Measurements from ENCODE around the gene B9D1.
A peak's percentile ranks its signal among the peaks of the same experiment; 100 is the strongest.

The B9D1 gene, protein sequence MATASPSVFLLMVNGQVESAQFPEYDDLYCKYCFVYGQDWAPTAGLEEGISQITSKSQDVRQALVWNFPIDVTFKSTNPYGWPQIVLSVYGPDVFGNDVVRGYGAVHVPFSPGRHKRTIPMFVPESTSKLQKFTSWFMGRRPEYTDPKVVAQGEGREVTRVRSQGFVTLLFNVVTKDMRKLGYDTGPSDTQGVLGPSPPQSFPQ

DNA sequence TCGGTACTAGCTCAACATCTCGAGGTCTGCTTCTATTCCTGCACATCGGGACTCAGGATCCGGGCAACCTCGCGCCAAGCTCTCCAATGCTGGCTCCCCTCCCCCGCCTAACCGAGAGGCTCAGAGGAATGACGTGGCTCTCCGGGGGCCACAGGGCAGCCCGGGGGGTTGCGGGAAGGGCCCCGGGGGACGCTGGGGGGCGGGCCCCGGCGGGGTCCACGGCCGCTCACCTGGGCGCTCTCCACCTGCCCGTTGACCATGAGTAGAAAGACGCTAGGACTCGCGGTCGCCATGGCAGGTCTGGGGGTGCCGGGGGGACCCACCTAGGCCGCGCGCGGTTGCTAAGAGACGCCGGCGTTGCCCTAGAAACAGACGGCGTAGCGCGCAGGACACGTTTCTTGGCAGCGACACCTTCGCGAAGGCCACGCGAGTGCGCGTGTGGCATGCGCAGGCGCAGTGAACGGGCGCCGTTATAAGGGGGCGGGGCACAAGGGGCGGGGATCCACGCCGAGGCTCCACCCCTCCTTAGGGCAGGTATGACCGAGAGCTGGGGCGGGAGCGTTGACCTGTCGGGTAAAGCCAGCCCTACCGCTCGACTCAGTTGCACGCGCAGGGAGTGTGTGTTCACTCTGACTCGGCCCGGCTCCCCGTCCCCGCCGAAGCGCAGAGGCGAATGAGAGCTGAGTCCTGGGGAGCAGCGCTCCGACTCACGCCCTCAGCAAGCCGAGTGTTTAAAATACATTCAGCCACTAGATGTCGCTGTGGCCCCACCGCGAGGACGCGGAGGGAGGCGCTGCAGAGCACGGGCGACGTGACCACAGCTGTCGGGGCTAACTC, at the start of gene B9D1:
B9D1 (minus strand) TSS at position 447 of the 837 bp plus-strand sequence; CDS start at position 293, 154 bp downstream.
- Histone ChIP-seq H3K4me3 (ENCODE audit: low read depth, low read length) (peak within 1 kb of the TSS; percentile 85), H2AFZ (ENCODE audit: low read length, unreplicated experiment) (peak within 1 kb of the TSS; percentile 91), H3K4me1 (ENCODE audit: control insufficient read depth, insufficient read depth, low read length, unreplicated experiment) (peaks cover 19% of the 10 kb centered on the region), H3K36me3 (ENCODE audit: insufficient read depth, low read length) (no peaks in the 10 kb centered on the region), H3K27me3 (ENCODE audit: insufficient read depth, low read length) (no peaks in the 10 kb centered on the region), H3K27ac (ENCODE audit: low read depth, low read length) (peak within 1 kb of the TSS; percentile 83), H3K79me2 (ENCODE audit: control insufficient read depth, insufficient read depth, low read length, unreplicated experiment) (no peaks in the 10 kb centered on the region)

DNA sequence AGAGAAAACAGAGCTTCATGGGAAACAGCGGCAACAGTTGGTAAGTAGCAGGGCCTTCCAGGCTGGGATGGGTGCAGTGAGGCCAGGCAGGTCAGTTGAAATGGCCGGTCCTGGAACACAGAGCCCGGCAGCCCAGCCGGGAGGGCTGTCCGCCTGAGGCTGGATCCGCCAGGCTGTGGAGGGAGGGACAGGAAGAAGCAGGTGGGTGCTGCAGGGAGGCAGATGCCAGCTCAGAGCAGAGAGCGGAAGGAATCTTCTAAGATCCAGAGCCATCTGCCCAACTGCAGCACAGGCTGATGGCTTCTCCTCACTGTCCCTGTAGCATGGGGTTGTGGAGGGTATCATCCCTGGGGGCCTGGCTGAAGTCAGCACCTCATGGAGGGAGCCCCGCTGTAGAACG, 49.1 kb upstream of the B9D1 start:
- no peaks in the 10 kb centered on the region for H3K79me2 ChIP-seq (ENCODE audit: control insufficient read depth, insufficient read depth, low read length, unreplicated experiment)
- no peak overlapping the region for H3K4me3 ChIP-seq (ENCODE audit: low read depth, low read length)
- no peak overlapping the region for H3K27ac ChIP-seq (ENCODE audit: low read depth, low read length)
- no peaks in the 10 kb centered on the region for H3K36me3 ChIP-seq (ENCODE audit: insufficient read depth, low read length)
- H3K27me3 ChIP-seq (ENCODE audit: insufficient read depth, low read length): no peaks in the 10 kb centered on the region
- peaks cover 13% of the 10 kb centered on the region for H3K4me1 ChIP-seq (ENCODE audit: control insufficient read depth, insufficient read depth, low read length, unreplicated experiment)
- no peak overlapping the region for H2AFZ ChIP-seq (ENCODE audit: low read length, unreplicated experiment)

DNA sequence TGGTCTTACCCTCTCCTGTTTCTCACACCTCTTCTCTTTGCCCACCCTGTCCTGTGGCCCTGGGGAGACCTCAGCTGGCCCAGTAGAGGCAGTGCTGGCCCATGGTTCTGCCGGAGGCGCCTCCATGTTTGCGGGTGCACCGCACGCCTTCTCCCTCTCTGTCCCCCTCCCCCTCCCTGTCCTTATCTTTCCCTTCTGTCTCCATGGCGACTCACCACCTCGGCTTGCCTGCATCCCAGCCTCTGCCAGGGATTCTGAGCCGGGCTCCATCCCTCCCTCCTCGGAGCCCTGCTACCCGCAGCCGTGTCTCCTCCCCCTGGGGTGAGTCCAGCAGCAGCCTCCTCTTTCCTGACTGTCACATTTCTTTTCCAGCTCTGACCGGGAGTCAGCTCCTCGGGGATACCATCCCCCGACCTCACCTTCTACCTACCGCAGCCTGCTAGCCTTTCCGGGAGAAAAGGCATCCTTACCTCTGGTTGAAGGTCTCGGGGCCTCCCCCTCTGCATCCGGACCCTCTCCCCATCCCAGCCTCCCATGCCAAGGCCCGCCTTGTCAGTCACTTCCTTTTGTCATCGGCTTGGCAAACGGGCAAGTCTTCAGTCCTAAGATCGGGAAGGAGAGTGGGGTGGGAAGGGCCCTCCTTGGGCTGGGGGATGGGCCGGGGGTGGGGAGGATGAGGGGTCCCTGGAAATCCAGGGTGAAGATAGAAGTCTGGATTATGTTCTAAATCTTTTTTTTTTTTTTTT, 48.5 kb upstream of the B9D1 start, which contains the start of gene RNF112:
RNF112 (plus strand) TSS at position 358 of the 746 bp plus-strand sequence; CDS start at position 535, 177 bp downstream.
- Histone ChIP-seq H3K79me2 (ENCODE audit: control insufficient read depth, insufficient read depth, low read length, unreplicated experiment) (no peaks in the 10 kb centered on the region), H3K4me3 (ENCODE audit: low read depth, low read length) (peak within 1 kb of the TSS; percentile 10), H3K27me3 (ENCODE audit: insufficient read depth, low read length) (no peaks in the 10 kb centered on the region), H3K36me3 (ENCODE audit: insufficient read depth, low read length) (no peaks in the 10 kb centered on the region), H2AFZ (ENCODE audit: low read length, unreplicated experiment) (no peak within 1 kb of the TSS), H3K27ac (ENCODE audit: low read depth, low read length) (no peak within 1 kb of the TSS), H3K4me1 (ENCODE audit: control insufficient read depth, insufficient read depth, low read length, unreplicated experiment) (peaks cover 13% of the 10 kb centered on the region)

DNA sequence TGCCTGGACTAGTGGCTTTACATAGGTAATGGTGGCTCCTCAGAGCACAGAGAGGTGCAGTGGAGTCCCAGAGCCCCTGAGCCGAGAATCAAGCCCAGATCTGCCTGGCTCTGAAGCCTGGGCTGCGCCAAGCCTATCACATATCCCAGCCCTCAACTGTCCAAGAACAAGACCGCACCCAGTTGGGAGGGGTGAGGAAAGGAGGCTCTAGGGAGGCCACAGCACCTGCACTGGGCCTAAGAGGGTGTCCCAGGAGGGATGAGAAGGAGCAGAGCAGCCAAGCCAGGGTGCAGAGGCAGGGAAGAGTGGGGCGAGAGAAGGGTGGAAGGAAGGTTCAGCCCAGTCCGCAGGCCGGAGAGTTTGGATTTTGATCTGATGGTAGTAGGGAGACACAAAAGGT, 47.6 kb upstream of the B9D1 start:
- no peak overlapping the region for H3K27ac ChIP-seq (ENCODE audit: low read depth, low read length)
- no peak overlapping the region for H3K4me3 ChIP-seq (ENCODE audit: low read depth, low read length)
- no peaks in the 10 kb centered on the region for H3K27me3 ChIP-seq (ENCODE audit: insufficient read depth, low read length)
- no peaks in the 10 kb centered on the region for H3K79me2 ChIP-seq (ENCODE audit: control insufficient read depth, insufficient read depth, low read length, unreplicated experiment)
- H3K4me1 ChIP-seq (ENCODE audit: control insufficient read depth, insufficient read depth, low read length, unreplicated experiment): peaks cover 13% of the 10 kb centered on the region
- H2AFZ ChIP-seq (ENCODE audit: low read length, unreplicated experiment): no peak overlapping the region
- no peaks in the 10 kb centered on the region for H3K36me3 ChIP-seq (ENCODE audit: insufficient read depth, low read length)

GRCh38 chr17:19409509-19409908, 47.0 kb upstream of the B9D1 start:
- Histone ChIP-seq H3K4me3 (ENCODE audit: low read depth, low read length) (no peak overlapping the region), H2AFZ (ENCODE audit: low read length, unreplicated experiment) (no peak overlapping the region), H3K4me1 (ENCODE audit: control insufficient read depth, insufficient read depth, low read length, unreplicated experiment) (peaks cover 13% of the 10 kb centered on the region), H3K36me3 (ENCODE audit: insufficient read depth, low read length) (no peaks in the 10 kb centered on the region), H3K27ac (ENCODE audit: low read depth, low read length) (no peak overlapping the region), H3K27me3 (ENCODE audit: insufficient read depth, low read length) (no peaks in the 10 kb centered on the region), H3K79me2 (ENCODE audit: control insufficient read depth, insufficient read depth, low read length, unreplicated experiment) (no peaks in the 10 kb centered on the region)

GRCh38 chr17:19409066-19409465, 46.5 kb upstream of the B9D1 start:
- Histone ChIP-seq H3K79me2 (ENCODE audit: control insufficient read depth, insufficient read depth, low read length, unreplicated experiment) (no peaks in the 10 kb centered on the region), H2AFZ (ENCODE audit: low read length, unreplicated experiment) (no peak overlapping the region), H3K27ac (ENCODE audit: low read depth, low read length) (no peak overlapping the region), H3K4me1 (ENCODE audit: control insufficient read depth, insufficient read depth, low read length, unreplicated experiment) (peaks cover 13% of the 10 kb centered on the region), H3K27me3 (ENCODE audit: insufficient read depth, low read length) (no peaks in the 10 kb centered on the region), H3K4me3 (ENCODE audit: low read depth, low read length) (no peak overlapping the region), H3K36me3 (ENCODE audit: insufficient read depth, low read length) (no peaks in the 10 kb centered on the region)

DNA sequence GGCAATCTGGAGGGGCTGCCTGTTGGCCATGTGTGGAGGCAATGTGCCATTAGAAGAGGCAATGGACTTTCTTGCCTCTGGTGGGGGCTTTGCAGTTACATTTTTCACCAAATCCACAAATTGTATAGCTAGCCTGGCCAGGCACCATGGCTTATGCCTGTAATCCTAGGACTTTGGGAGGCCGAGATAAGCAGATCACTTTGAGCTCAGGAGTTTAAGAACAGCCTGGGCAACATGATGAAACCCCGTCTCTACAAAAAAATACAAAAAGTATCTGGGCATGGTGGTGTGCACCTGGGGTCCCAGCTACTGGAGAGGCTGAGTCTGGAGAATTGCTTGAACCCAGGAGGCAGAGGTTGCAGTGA, 45.8 kb upstream of the B9D1 start:
- Histone ChIP-seq H3K4me1 (ENCODE audit: control insufficient read depth, insufficient read depth, low read length, unreplicated experiment) (peaks cover 13% of the 10 kb centered on the region), H3K79me2 (ENCODE audit: control insufficient read depth, insufficient read depth, low read length, unreplicated experiment) (no peaks in the 10 kb centered on the region), H2AFZ (ENCODE audit: low read length, unreplicated experiment) (no peak overlapping the region), H3K4me3 (ENCODE audit: low read depth, low read length) (no peak overlapping the region), H3K27ac (ENCODE audit: low read depth, low read length) (no peak overlapping the region), H3K27me3 (ENCODE audit: insufficient read depth, low read length) (no peaks in the 10 kb centered on the region), H3K36me3 (ENCODE audit: insufficient read depth, low read length) (no peaks in the 10 kb centered on the region)

- Histone ChIP-seq H3K4me1 (ENCODE audit: control insufficient read depth, insufficient read depth, low read length, unreplicated experiment) (peaks cover 13% of the 10 kb centered on the region), H3K4me3 (ENCODE audit: low read depth, low read length) (no peak overlapping the region), H3K36me3 (ENCODE audit: insufficient read depth, low read length) (no peaks in the 10 kb centered on the region), H2AFZ (ENCODE audit: low read length, unreplicated experiment) (no peak overlapping the region), H3K27ac (ENCODE audit: low read depth, low read length) (no peak overlapping the region), H3K79me2 (ENCODE audit: control insufficient read depth, insufficient read depth, low read length, unreplicated experiment) (no peaks in the 10 kb centered on the region), H3K27me3 (ENCODE audit: insufficient read depth, low read length) (no peaks in the 10 kb centered on the region)
Measured at GRCh38 chr17:19407601-19408345, 45.2 kb upstream of the B9D1 start.

- no peaks in the 10 kb centered on the region for H3K27me3 ChIP-seq (ENCODE audit: insufficient read depth, low read length)
- peaks cover 11% of the 10 kb centered on the region for H3K4me1 ChIP-seq (ENCODE audit: control insufficient read depth, insufficient read depth, low read length, unreplicated experiment)
- H3K27ac ChIP-seq (ENCODE audit: low read depth, low read length): no peak overlapping the region
- H3K4me3 ChIP-seq (ENCODE audit: low read depth, low read length): no peak overlapping the region
- no peaks in the 10 kb centered on the region for H3K79me2 ChIP-seq (ENCODE audit: control insufficient read depth, insufficient read depth, low read length, unreplicated experiment)
- H2AFZ ChIP-seq (ENCODE audit: low read length, unreplicated experiment): no peak overlapping the region
- no peaks in the 10 kb centered on the region for H3K36me3 ChIP-seq (ENCODE audit: insufficient read depth, low read length)
Measured at GRCh38 chr17:19405114-19405513, 42.6 kb upstream of the B9D1 start.

- no peaks in the 10 kb centered on the region for H3K36me3 ChIP-seq (ENCODE audit: insufficient read depth, low read length)
- peaks cover 2% of the 10 kb centered on the region for H3K4me1 ChIP-seq (ENCODE audit: control insufficient read depth, insufficient read depth, low read length, unreplicated experiment)
- no peaks in the 10 kb centered on the region for H3K79me2 ChIP-seq (ENCODE audit: control insufficient read depth, insufficient read depth, low read length, unreplicated experiment)
- H3K4me3 ChIP-seq (ENCODE audit: low read depth, low read length): no peak overlapping the region
- H3K27me3 ChIP-seq (ENCODE audit: insufficient read depth, low read length): no peaks in the 10 kb centered on the region
- no peak overlapping the region for H2AFZ ChIP-seq (ENCODE audit: low read length, unreplicated experiment)
- H3K27ac ChIP-seq (ENCODE audit: low read depth, low read length): no peak overlapping the region
Measured at GRCh38 chr17:19404264-19404663, 41.7 kb upstream of the B9D1 start.
